Fibroblast of skin of left quadriceps (primary cell): ENCODE data around the gene F12.
"Not testable (repeated sequence)": the region's sequence is repeated elsewhere in the genome, so short reads cannot be mapped to it uniquely, and the experiment has no call there.

Source experiments
- DNase-seq, 2 experiments: peaks; one replicate each; pipeline ENCODE4 v3.0.0-alpha.2; 2013; ENCODE audit warnings: low read depth in 2 of 2

F12 gene

GRCh38 chr5:177432143-177432838 lies 22.9 kb upstream of the F12 start:
- DNase-seq, result no peak

- DNase-seq, result no peak
These were observed 22.2 kb upstream of the F12 start for GRCh38 chr5:177431317-177432142.

GRCh38 chr5:177430972-177431316 lies 21.6 kb upstream of the F12 start:
- no peak for DNase-seq

GRCh38 chr5:177430140-177430951 lies 21.0 kb upstream of the F12 start:
- DNase-seq, result no peak

GRCh38 chr5:177429248-177430040 lies 20.1 kb upstream of the F12 start:
- DNase-seq, result no peak

GRCh38 chr5:177428574-177429217 lies 19.3 kb upstream of the F12 start:
- DNase-seq, result no peak

- DNase-seq, result no peak
These were observed 18.7 kb upstream of the F12 start for GRCh38 chr5:177427919-177428573.

GRCh38 chr5:177427211-177427822 lies 18.0 kb upstream of the F12 start:
- no peak for DNase-seq

GRCh38 chr5:177426566-177427210 lies 17.3 kb upstream of the F12 start, which contains the start of gene GRK6:
TSS of gene GRK6 (plus strand) at chr5:177426676. CDS start at chr5:177426846, 170 bp downstream.
- DNase-seq, result no peak

GRCh38 chr5:177425801-177426565 lies 16.6 kb upstream of the F12 start:
- DNase-seq, result peak; percentile 100

GRCh38 chr5:177425196-177425800 lies 15.9 kb upstream of the F12 start:
- DNase-seq, result no peak

GRCh38 chr5:177423671-177424070 lies 14.3 kb upstream of the F12 start:
- DNase-seq, result no peak

GRCh38 chr5:177421062-177421798 lies 11.9 kb upstream of the F12 start:
- DNase-seq, result no peak

- DNase-seq, result not testable (repeated sequence)
These were observed 11.1 kb upstream of the F12 start for GRCh38 chr5:177420472-177420871.

GRCh38 chr5:177419046-177419445 lies 9.7 kb upstream of the F12 start:
- peak in 1 of 2 experiments; percentile 42 for DNase-seq

- DNase-seq, result not testable (repeated sequence)
These were observed 7.7 kb upstream of the F12 start for GRCh38 chr5:177417081-177417480.

GRCh38 chr5:177414481-177414880 lies 5.1 kb upstream of the F12 start:
- no peak for DNase-seq
